ENCODE data around the gene RASSF1.

Gene RASSF1

GRCh38 chr3:50340448-50341329 is at the start of gene RASSF1:
TSS of gene RASSF1 (minus strand) at chr3:50340836. CDS start at chr3:50340805, 31 bp downstream.
- DNase-seq = peak; percentile 78

DNA sequence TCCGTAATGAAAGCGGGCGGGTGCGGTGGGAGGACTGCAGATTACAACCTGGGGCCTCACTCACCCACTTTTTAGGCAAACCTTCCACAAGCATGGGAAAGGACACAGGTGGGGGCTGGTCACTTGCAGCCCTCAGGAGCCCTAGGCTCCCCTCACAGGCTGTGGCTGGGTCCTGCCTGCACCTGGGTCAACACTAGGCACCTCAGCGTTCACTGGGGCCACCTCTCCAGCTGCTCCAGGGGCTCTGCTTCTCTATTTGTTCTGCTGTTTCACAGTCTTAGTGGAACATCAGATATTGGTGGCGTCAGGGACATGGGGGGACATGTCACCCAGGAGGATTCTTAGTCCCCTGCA is 48.8 kb upstream of the RASSF1 start:
- no peak for DNase-seq

GRCh38 chr3:50388720-50389413 is 48.2 kb upstream of the RASSF1 start:
- DNase-seq = no peak

- no peak for DNase-seq
Observed at GRCh38 chr3:50388016-50388719, 47.5 kb upstream of the RASSF1 start.

GRCh38 chr3:50385754-50386153 is 45.1 kb upstream of the RASSF1 start:
- DNase-seq = no peak

- no peak for DNase-seq
Observed at GRCh38 chr3:50383750-50384149, 43.1 kb upstream of the RASSF1 start.

DNA sequence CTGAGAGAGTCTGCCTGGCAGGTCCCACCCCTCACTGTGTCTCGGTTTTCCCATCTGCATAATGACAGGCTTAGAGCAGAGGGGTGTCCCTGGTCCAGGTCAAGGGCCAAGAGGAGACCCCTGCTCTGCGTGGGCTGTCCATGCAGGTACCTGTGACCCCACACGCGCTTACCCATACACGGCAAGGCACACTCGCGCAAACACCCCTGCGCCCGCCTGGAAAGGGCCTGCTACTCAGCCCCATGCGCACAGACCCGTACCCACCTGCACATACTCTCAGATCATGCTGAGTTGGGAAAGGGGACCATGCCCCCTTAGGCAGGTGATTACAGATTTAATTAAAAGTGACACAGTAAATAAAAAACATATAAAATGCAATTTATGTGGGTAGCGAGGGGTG is 42.1 kb upstream of the RASSF1 start:
- DNase-seq = no peak

- no peak for DNase-seq
Observed at GRCh38 chr3:50381383-50381782, 40.7 kb upstream of the RASSF1 start.

DNA sequence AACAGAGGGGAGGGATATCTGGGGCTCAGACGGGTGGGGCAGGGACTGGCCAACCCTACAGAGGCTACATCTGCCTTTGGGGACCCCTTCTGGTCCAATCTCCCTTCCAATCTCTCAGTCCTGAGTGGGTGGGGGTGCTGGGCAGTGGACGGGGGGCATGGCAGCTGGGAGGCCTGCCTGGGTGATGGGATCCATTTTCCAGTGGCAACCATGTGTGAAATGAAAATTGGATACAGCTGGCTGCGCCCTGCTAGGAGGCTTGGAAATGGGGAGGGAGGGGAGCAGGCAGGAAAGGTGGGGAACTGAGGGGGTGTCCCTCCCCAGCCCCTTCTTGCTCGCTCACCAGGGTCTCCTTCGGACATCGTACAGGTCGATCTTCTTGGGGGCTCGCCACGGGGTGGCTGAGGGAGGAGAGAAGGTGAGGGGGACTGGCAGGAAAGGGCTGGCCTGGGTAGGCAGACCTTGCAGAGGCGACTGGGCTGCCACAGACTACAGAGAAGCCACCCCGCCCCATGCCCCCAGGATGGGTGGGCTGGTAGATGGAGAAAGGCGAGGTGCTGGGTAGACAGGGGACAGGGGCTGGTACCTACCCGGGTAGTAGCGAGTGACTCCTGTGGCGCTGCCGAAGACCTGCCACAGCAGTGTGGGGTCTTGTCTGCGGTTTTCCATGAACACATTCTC is 39.9 kb upstream of the RASSF1 start:
- no peak for DNase-seq

GRCh38 chr3:50378757-50379156 is 38.1 kb upstream of the RASSF1 start:
- no peak for DNase-seq

- no peak for DNase-seq
Observed at GRCh38 chr3:50378024-50378423, 37.4 kb upstream of the RASSF1 start.

- DNase-seq = no peak
Observed at GRCh38 chr3:50375258-50375931, 34.8 kb upstream of the RASSF1 start.

DNA sequence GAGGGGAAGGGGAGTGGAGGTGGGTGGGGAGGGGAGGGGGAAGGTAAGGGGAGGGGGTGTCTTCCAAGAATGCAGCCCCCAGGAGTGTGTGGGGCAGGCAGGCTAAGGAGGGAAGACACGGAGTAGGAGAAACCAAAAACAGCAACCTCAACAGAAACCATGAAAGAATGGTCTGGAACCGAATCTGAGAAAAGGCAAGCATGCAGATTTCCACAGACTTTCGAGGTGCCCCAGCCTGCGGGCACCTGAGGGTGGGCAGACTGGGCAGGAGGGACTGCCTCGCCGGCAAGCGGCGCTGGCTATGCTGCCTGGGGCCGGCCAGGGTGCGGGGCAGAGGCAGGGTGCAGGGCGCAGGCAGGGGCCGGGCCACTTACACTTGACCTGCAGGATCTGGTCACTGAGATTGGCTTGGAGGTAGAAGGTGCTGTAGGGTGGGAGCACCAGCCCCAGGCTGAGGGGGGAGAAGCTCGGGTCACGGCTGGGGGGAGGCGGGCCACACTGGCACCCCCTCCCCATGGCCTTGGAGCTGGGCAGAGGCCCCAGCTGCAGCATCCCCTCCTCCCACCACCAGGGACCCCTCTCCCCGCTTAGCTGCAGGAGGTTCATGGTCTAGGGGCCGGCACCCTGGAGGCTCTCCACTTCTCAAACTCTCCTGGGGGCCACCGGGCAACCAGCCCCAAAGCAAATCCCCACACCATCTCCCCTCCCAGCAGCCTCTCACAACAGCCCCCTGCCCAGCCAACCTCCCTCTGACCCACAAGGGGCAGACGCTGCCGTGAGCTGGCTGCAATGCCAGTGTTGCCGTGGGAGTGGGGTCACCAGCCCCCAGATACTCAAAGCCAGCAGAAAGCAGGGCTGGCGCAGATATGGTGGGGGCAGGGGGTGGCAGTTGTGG is 34.0 kb upstream of the RASSF1 start:
- no peak for DNase-seq

DNA sequence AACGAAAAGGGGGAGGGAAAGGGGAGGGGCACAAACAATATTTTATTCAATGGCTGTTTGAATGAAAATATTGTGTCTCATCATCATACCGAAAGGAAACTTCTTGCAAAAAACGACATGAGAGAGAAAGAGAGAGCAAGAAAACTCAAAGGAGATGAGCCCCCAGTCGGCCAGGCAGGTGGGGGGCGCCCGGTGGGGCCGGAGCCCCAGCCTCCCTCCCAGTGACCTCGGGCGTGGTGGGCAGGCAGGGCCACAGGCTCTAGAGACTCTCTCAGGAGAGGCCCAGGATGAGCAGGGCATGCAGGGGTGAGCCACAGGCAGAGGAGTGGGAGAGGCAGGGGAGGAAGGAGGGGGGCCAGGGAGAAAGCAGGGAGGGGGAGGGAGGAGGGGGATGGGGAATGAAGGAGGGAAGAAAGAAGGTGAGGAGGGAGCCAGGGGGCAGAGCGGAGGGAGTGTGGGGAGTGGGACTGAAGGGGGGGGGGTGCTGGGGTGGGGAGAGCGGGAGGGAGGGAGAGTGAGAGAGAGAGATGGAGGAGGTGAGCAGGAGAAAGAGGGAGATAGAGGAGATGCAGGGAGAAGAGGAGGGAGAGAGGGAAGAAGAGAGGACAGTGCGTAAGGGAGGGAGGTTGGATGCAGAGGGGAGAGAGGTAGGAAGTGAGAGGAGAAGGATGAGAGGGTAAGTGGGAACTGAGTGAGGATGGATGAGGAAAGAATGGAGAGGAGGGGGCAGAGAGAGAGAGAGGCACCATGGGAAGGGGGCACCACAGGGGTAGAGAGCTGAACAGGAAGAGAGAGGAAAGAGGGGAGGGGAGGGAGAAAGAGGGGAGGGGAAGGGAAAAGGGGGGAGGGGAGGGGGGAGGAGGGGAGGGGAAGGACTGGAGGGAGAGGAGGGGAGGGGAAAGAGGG is 32.8 kb upstream of the RASSF1 start:
- no peak for DNase-seq

DNA sequence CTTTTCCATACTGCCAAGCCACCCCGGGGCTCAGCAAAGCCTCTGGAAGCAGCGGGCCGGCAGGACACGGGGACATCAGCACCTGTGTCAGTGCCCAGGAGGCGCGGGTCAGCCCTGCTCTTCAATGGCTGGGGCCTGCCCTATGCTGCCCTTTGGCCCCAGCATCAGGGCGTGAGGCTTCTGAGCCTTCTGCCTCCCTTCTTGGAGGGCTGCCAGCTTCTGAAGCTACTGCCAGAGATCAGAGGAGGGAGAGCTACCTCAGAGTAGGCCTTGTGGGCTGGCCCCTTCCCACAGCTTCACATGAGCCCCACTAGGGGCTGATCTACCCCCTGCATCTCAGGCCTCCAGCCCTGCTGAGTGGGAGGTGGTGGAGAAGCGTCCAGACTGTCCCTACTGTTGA is 31.7 kb upstream of the RASSF1 start:
- DNase-seq = no peak

DNA sequence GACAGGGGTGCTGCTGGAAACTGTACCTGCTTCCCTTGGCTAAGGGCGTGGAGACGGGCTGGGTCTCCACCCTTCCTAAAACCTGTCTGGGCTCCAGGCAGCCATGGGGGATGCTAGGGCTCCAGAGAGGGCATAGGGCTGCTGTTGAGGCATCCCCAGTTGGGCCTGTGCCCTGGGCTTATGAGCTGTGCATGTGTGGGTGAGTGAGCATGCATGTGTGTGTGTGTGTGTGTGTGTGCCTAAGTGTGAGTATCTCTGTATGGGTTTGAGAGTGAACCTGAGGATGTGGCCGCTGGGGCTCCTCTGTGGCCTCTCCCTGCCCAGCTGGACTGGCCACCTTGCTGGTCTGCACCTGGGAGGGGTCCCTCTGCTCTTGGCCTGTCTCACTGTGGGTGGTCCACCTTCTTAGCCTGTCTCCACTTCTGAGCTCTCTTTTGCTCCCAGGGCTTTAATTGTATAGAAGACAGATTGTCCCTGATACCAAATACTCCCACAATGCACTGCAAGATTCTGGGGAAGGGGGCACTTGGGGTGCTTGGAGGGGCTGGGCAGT is 30.6 kb upstream of the RASSF1 start:
- DNase-seq = no peak

GRCh38 chr3:50370594-50370993 is 30.0 kb upstream of the RASSF1 start:
- no peak for DNase-seq

- no peak for DNase-seq
Observed at GRCh38 chr3:50369012-50369670, 28.5 kb upstream of the RASSF1 start.

DNA sequence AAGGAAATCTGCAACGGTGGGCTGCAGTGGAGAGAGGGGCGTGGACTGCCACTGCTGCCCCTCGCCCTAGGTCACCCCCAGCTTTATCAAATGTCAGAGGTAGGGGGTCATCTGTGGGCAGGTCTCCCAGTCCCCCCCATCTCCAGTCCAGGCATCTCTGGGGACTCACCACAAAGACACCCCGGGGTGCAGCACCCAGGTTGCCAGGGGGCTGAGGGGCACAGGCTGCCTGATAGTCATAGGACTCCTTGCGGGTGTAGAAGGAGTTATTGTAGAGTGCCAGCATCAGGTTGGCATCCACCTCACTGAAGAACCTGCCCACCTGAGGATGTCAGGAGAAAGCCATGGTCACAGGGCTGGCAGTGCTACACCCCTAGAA is 25.2 kb upstream of the RASSF1 start:
- no peak for DNase-seq
